A673 (cell line): ENCODE data around the gene SGSM2. TPM values are rescaled to one million over a fixed set of nuclear protein-coding genes. Genes with fewer than 3 reads are reported as not detected.

Experiments
- BruUV-seq: library from RNA; stranded (reverse); fragments of 400-500 nt; replicated peaks from 2 replicates; lab custom pipeline; 2021; lab: Mats Ljungman, UMichigan
- CTCF ChIA-PET: fragments of 300-600 bp; sonication (Branson Sonifier 250); formaldehyde crosslinking; loops from one replicate; lab custom pipeline; 2022; ENCODE audit warnings: antibody characterized with exemption; lab: Charles Lee
- POLR2A ChIA-PET: fragments of 300-600 bp; sonication (Branson Sonifier 250); formaldehyde crosslinking; loops from one replicate; lab custom pipeline; 2022; ENCODE audit warnings: antibody characterized with exemption; ENCODE audit not compliant: low non-redundant PET; lab: Charles Lee
- DNase-seq: peaks from one replicate; pipeline ENCODE4 v3.0.0-alpha.2; 2015; ENCODE audit warnings: low spot score
- H3K27ac ChIP-seq: fragments of 200-600 bp; sonication (generic); 2 replicates; pipeline ENCODE4 v1.5.1; 2016; ENCODE audit warnings: mixed run types, low read depth, mild to moderate bottlenecking, mixed read lengths, antibody characterized with exemption, low read length; ENCODE audit not compliant: poor library complexity, severe bottlenecking
- H3K27me3 ChIP-seq: fragments of 200-600 bp; sonication (generic); replicated peaks from 2 replicates; pipeline ENCODE4 v1.6.1; 2017; ENCODE audit warnings: mixed run types, low read depth, mild to moderate bottlenecking, mixed read lengths, antibody characterized with exemption, low read length; ENCODE audit not compliant: insufficient read depth, poor library complexity
- H3K36me3 ChIP-seq: fragments of 200-600 bp; sonication (generic); 2 replicates; pipeline ENCODE4 v1.6.1; 2016; ENCODE audit warnings: mixed run types, mild to moderate bottlenecking, mixed read lengths, antibody characterized with exemption, low read length; ENCODE audit not compliant: insufficient read depth, poor library complexity, severe bottlenecking
- H3K4me1 ChIP-seq: fragments of 200-600 bp; sonication (generic); 2 replicates; pipeline ENCODE4 v1.6.1; 2017; ENCODE audit warnings: mixed run types, mild to moderate bottlenecking, mixed read lengths, antibody characterized with exemption, low read length; ENCODE audit not compliant: insufficient read depth, poor library complexity, severe bottlenecking
- H3K4me3 ChIP-seq: fragments of 200-600 bp; sonication (generic); 2 replicates; pipeline ENCODE4 v1.5.1; 2016; ENCODE audit warnings: low read depth, mixed run types, mild to moderate bottlenecking, mixed read lengths, low read length; ENCODE audit not compliant: poor library complexity, severe bottlenecking
- H3K9me3 ChIP-seq: fragments of 200-600 bp; sonication (generic); 2 replicates; pipeline ENCODE4 v1.6.1; 2016; ENCODE audit warnings: mixed run types, low read depth, mild to moderate bottlenecking, mixed read lengths, antibody characterized with exemption, low read length; ENCODE audit not compliant: poor library complexity, severe bottlenecking
- EZH2 ChIP-seq: fragments of 200-600 bp; sonication (generic); IDR thresholded peaks from 2 replicates; pipeline ENCODE4 v1.6.1; 2017; ENCODE audit warnings: borderline replicate concordance, low read depth, mild to moderate bottlenecking, mixed read lengths, antibody characterized with exemption, low read length; ENCODE audit not compliant: poor library complexity, severe bottlenecking
- intact Hi-C: fragments of 100-400 bp; cut with micrococcal nuclease; formaldehyde crosslinking; loops from one replicate; pipeline ENCODE4 v1.10.0; 2022; ENCODE audit not compliant: unreplicated experiment
- total RNA-seq: library from RNA; stranded (reverse); gene quantifications from 2 replicates; pipeline ENCODE4 v1.2.3, GENCODE V29; 2021
- TF ChIP-seq, protein P1 (sequence below): fragments of 300-800, 200-600 bp; sonication (generic); conservative IDR thresholded peaks from 2 replicates; pipeline ENCODE4 v1.5.1; 2017; ENCODE audit warnings: low read depth, mild to moderate bottlenecking, antibody characterized with exemption, low read length, moderate library complexity, mixed read lengths

SGSM2 gene
- total RNA-seq, 1 experiment from 2014 or later, result 81.2 TPM

DNA sequence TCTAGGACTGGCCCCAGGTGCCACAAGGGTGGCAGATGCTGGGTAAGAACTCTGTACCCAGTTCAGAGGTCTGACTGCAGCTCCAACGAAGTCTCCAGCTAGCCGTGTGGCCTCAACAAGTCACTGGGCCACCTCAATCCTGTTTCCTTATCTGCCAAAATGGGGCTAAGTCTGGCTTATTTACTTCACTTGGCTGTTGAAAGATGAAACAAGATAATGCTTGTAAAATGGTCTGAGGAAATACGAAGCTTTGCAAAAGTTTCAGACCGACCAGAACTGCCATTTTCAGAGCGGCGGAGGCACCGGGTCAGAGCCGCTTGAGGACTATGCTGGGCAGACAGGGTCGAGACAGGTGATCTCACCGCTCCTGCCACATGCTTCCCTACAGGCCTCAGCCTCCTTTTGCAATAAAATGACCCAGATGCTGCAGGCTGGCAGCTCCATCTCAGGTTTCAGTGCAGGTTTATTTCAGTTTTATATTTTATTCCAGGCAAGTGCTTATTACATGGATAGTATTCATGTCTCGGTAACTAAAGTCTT is 46.4 kb downstream of the SGSM2 start:
- DNase-seq, result no peak
- H3K4me1 ChIP-seq, result no peaks in the 10 kb centered on the region
- BruUV-seq, result no TSS peak
- H3K9me3 ChIP-seq, result no peaks in the 10 kb centered on the region
- TF ChIP-seq EZH2, result no peak
- TF ChIP-seq, protein P1, sequence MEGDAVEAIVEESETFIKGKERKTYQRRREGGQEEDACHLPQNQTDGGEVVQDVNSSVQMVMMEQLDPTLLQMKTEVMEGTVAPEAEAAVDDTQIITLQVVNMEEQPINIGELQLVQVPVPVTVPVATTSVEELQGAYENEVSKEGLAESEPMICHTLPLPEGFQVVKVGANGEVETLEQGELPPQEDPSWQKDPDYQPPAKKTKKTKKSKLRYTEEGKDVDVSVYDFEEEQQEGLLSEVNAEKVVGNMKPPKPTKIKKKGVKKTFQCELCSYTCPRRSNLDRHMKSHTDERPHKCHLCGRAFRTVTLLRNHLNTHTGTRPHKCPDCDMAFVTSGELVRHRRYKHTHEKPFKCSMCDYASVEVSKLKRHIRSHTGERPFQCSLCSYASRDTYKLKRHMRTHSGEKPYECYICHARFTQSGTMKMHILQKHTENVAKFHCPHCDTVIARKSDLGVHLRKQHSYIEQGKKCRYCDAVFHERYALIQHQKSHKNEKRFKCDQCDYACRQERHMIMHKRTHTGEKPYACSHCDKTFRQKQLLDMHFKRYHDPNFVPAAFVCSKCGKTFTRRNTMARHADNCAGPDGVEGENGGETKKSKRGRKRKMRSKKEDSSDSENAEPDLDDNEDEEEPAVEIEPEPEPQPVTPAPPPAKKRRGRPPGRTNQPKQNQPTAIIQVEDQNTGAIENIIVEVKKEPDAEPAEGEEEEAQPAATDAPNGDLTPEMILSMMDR, result no peak
- no peak overlapping the region for H3K4me3 ChIP-seq
- CTCF ChIA-PET, result interaction anchor here (3.5 kb wide), 1 partner anchor 33 kb away, joined by 79 read pairs; no protein-coding TSS in a partner anchor
- POLR2A ChIA-PET, result no interaction called here
- H3K36me3 ChIP-seq, result peaks cover 24% of the 10 kb centered on the region
- H3K27ac ChIP-seq, result no peak overlapping the region
- H3K27me3 ChIP-seq, result no peaks in the 10 kb centered on the region
- intact Hi-C loops, result loop anchor here (10.0 kb wide), 1 partner anchor 301 kb away; no protein-coding TSS in a partner anchor

DNA sequence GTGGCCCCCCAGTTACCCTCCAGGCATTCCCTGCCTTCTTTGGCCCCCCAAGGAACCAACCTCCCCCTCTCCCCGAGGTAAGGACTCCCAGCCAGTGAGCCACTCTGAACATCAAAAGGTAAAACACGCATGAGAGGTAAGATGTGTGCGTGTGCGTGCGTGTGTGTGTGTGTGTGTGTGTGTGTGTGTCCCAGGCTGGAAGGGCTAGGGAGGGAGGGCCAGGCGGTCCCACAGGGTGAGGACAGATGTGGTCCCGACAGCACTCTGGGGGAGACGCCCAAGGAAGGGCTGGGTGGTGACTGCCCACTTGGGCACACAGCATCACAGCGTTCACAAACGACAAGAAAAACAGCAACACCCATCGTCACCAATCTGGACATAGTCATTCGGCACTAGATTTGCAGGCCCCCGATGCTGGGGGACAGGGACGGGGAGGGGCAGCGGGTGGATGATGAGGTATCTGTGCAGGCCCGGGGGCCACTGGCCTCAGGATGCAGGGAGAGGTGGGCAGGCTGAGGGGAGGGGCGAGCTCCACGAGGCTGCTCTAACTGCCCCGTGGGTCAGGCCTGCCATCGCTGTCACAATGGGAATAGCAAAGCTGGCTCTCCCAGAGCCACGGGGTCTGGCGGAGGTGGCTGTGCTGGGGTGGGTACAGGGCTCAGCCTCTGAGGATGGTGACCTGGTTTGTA is 47.3 kb downstream of the SGSM2 start:
- intact Hi-C loops, result loop anchor here (10.0 kb wide), 1 partner anchor 300 kb away; no protein-coding TSS in a partner anchor
- no peak for DNase-seq
- no peaks in the 10 kb centered on the region for H3K4me1 ChIP-seq
- no TSS peak for BruUV-seq
- no peak for TF ChIP-seq EZH2
- TF ChIP-seq, protein P1, result no peak
- H3K36me3 ChIP-seq, result peaks cover 17% of the 10 kb centered on the region
- ChIA-PET CTCF (no interaction called here), POLR2A (no interaction called here)
- H3K27me3 ChIP-seq, result no peaks in the 10 kb centered on the region
- no peaks in the 10 kb centered on the region for H3K9me3 ChIP-seq
- no peak overlapping the region for H3K4me3 ChIP-seq
- H3K27ac ChIP-seq, result no peak overlapping the region

DNA sequence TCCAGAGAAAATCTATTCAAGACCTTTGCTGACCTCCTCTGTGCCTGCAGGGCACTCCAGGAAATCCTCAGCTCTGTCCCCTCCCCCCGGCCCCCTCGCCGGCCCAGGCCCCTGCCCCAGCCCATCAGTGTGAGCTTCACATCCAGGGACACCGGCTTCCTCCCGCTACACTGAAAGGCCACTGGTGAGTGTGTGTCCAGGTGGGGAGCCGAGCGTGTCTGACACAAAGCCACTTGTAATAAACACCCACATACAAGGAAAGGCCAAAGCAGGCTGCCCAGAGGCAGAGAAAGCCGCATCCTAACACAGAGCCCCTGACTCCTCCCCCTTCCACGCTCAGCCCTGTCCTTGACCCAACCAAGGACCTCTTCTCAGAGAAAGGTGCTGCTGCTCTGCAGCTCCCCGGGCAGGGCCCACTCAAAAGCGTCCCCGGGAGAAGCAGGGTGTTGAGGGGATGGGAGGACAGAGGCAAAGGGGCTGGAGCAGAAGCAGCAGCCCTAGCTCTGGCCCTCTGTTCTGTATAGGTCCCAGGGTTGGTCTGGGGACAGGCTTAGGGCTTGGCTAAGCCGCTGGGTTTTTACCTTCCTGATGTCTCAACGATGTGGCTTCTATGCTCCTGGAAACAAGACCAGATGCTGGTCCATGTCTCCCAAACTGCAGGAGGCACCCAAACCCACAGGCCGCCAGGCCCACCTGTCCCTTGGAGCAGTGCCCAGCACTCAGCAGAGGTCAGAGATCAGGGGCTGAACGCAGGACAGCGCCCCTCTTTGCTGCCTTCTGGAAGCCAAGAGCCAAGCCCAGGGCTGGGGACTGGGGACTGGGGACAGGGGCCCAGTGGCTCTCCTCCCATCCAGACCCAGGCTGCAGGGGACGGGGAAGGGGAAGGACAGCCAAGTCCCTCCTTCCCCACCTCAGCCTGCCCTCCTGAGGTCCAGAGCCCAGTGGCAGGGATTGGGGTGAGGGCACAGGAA is 48.2 kb downstream of the SGSM2 start:
- intact Hi-C loops, result loop anchor here (10.0 kb wide), 1 partner anchor 299 kb away; no protein-coding TSS in a partner anchor
- POLR2A ChIA-PET, result no interaction called here
- no peaks in the 10 kb centered on the region for H3K27me3 ChIP-seq
- no peak overlapping the region for H3K4me3 ChIP-seq
- no peaks in the 10 kb centered on the region for H3K4me1 ChIP-seq
- CTCF ChIA-PET, result interaction anchor here (0.6 kb wide), 1 partner anchor 31 kb away, joined by 3 read pairs; no protein-coding TSS in a partner anchor
- no peak for DNase-seq
- peaks cover 11% of the 10 kb centered on the region for H3K36me3 ChIP-seq
- H3K9me3 ChIP-seq, result no peaks in the 10 kb centered on the region
- TF ChIP-seq EZH2, result no peak
- TF ChIP-seq, protein P1, result no peak
- BruUV-seq, result no TSS peak
- H3K27ac ChIP-seq, result no peak overlapping the region
